GM23338 (cell line): ENCODE results near the gene ALOX5AP. TPM values are rescaled to one million over a fixed set of nuclear protein-coding genes. Genes with fewer than 3 reads are reported as not detected.

ENCODE experiments used
- ATAC-seq: fragments of 200-7000 bp; cut with Tn5 transposase; 3 replicates; pipeline ENCODE4 v1.9.1; 2020
- DNase-seq: peaks from one replicate; pipeline ENCODE4 v3.0.0-alpha.2; 2015; ENCODE audit warnings: low spot score
- H2AFZ ChIP-seq: fragments of 200-600 bp; sonication (generic); 2 replicates; pipeline ENCODE4 v1.8.0; 2016; ENCODE audit warnings: antibody characterized with exemption, mild to moderate bottlenecking, moderate library complexity
- H3F3A ChIP-seq: fragments of 200-600 bp; sonication (generic); replicated peaks from 2 replicates; pipeline ENCODE4 v1.8.0; 2017; ENCODE audit warnings: antibody characterized with exemption, mixed run types, low read depth
- H3K27ac ChIP-seq: fragments of 200-600 bp; sonication (generic); 2 replicates; pipeline ENCODE4 v1.6.1; 2016; ENCODE audit warnings: low read depth
- H3K27me3 ChIP-seq: fragments of 200-600 bp; sonication (generic); 2 replicates; pipeline ENCODE4 v1.8.0; 2016; ENCODE audit warnings: mild to moderate bottlenecking, mixed run types, moderate library complexity; ENCODE audit not compliant: insufficient read depth
- H3K36me3 ChIP-seq: fragments of 200-600 bp; sonication (generic); 2 replicates; pipeline ENCODE4 v1.8.0; 2016; ENCODE audit warnings: mild to moderate bottlenecking; ENCODE audit not compliant: insufficient read depth
- H3K4me1 ChIP-seq: fragments of 200-600 bp; sonication (generic); 2 replicates; pipeline ENCODE4 v1.8.0; 2016; ENCODE audit warnings: mild to moderate bottlenecking, moderate library complexity; ENCODE audit not compliant: insufficient read depth
- H3K4me2 ChIP-seq: fragments of 200-600 bp; sonication (generic); 2 replicates; pipeline ENCODE4 v1.7.1; 2017; ENCODE audit warnings: mixed run types
- H3K4me3 ChIP-seq: fragments of 200-600 bp; sonication (generic); 2 replicates; pipeline ENCODE4 v1.6.1; 2016; ENCODE audit warnings: mixed run types
- H3K79me2 ChIP-seq: fragments of 200-600 bp; sonication (generic); replicated peaks from 2 replicates; pipeline ENCODE4 v1.8.0; 2017; ENCODE audit warnings: mild to moderate bottlenecking; ENCODE audit not compliant: insufficient read depth
- H3K9me2 ChIP-seq: fragments of 200-600 bp; sonication (generic); 2 replicates; pipeline ENCODE4 v1.8.0; 2017; ENCODE audit not compliant: insufficient read depth
- H4K20me1 ChIP-seq: fragments of 200-600 bp; sonication (generic); replicated peaks from 2 replicates; pipeline ENCODE4 v1.8.0; 2017; ENCODE audit warnings: mild to moderate bottlenecking; ENCODE audit not compliant: insufficient read depth
- H3K27ac Mint-ChIP-seq: 2 replicates; pipeline ENCODE4 v1.8.0; 2020; ENCODE audit warnings: inconsistent platforms, mild to moderate bottlenecking, moderate library complexity, mixed read lengths
- H3K27me3 Mint-ChIP-seq: 3 replicates; pipeline ENCODE4 v1.8.0; 2022; ENCODE audit warnings: low read depth, mild to moderate bottlenecking, moderate library complexity, mixed read lengths, inconsistent platforms; ENCODE audit not compliant: insufficient read depth, poor library complexity
- H3K36me3 Mint-ChIP-seq: 3 replicates; pipeline ENCODE4 v1.8.0; 2021; ENCODE audit warnings: low read depth, mild to moderate bottlenecking, inconsistent platforms, moderate library complexity, mixed read lengths
- H3K4me1 Mint-ChIP-seq: 3 replicates; pipeline ENCODE4 v1.8.0; 2020; ENCODE audit warnings: mild to moderate bottlenecking, inconsistent platforms, mixed read lengths
- H3K4me3 Mint-ChIP-seq: 3 replicates; pipeline ENCODE4 v1.8.0; 2021; ENCODE audit warnings: moderate library complexity, mild to moderate bottlenecking, inconsistent platforms, mixed read lengths
- H3K9me3 Mint-ChIP-seq: 3 replicates; pipeline ENCODE4 v1.8.0; 2020; ENCODE audit warnings: moderate library complexity, mild to moderate bottlenecking, inconsistent platforms, mixed read lengths
- CREB1 ChIP-seq: fragments of 250-450 bp; sonication (Bioruptor Pico); IDR thresholded peaks from 2 replicates; pipeline ENCODE4 v1.5.0; 2020; ENCODE audit warnings: low read depth, mild to moderate bottlenecking, moderate library complexity
- EZH2 ChIP-seq: fragments of 200-600 bp; sonication (generic); IDR thresholded peaks from one replicate; pipeline ENCODE4 v1.8.0; 2017; ENCODE audit warnings: antibody characterized with exemption, mild to moderate bottlenecking, low read depth; ENCODE audit not compliant: unreplicated experiment
- EZH2phosphoT487 ChIP-seq: fragments of 200-600 bp; sonication (generic); IDR thresholded peaks from one replicate; pipeline ENCODE4 v1.8.1; 2018; ENCODE audit warnings: antibody characterized with exemption; ENCODE audit not compliant: unreplicated experiment
- JUNB ChIP-seq: IDR thresholded peaks from one replicate; pipeline ENCODE4 v1.6.1; 2016; ENCODE audit warnings: antibody characterized with exemption; ENCODE audit not compliant: unreplicated experiment
- NANOG ChIP-seq: IDR thresholded peaks from 2 replicates; pipeline ENCODE4 v1.6.1; 2016; ENCODE audit warnings: antibody characterized with exemption, borderline replicate concordance
- POLR2AphosphoS5 ChIP-seq: IDR thresholded peaks from 2 replicates; pipeline ENCODE4 v1.6.1; 2016; ENCODE audit warnings: antibody characterized with exemption, low read depth
- STAT1 ChIP-seq: IDR thresholded peaks from one replicate; pipeline ENCODE4 v1.6.1; 2016; ENCODE audit warnings: antibody characterized with exemption; ENCODE audit not compliant: unreplicated experiment
- ZNF114 ChIP-seq: fragments of 250-450 bp; sonication (Bioruptor Pico); IDR thresholded peaks from 2 replicates; pipeline ENCODE4 v1.5.0; 2020; ENCODE audit warnings: mild to moderate bottlenecking, moderate library complexity
- ZNF331 ChIP-seq: fragments of 250-450 bp; sonication (Bioruptor Pico); IDR thresholded peaks from 2 replicates; pipeline ENCODE4 v1.5.0; 2020; ENCODE audit warnings: low read depth, mild to moderate bottlenecking, moderate library complexity
- polyA plus RNA-seq: library from polyadenylated mRNA; unstranded; fragments of >200 nt; fragmentation: Nextera tagmentation; extraction: Ambion mirVana; gene quantifications from 2 replicates; pipeline ENCODE4 v1.2.1, GENCODE V29; 2016
- total RNA-seq: library from RNA; depleted of rRNA; stranded (reverse); fragments of >200 nt; shearing (Covaris generic); gene quantifications from 2 replicates; pipeline ENCODE4 v1.2.3, GENCODE V29; 2014
- TF ChIP-seq, protein P1 (sequence below): IDR thresholded peaks from 2 replicates; pipeline ENCODE4 v1.6.1; 2016; ENCODE audit warnings: antibody characterized with exemption
- TF ChIP-seq, protein P2 (sequence below): IDR thresholded peaks from one replicate; pipeline ENCODE4 v1.6.1; 2018; ENCODE audit warnings: antibody characterized with exemption; ENCODE audit not compliant: unreplicated experiment
- TF ChIP-seq, protein P3 (sequence below): fragments of 250-450 bp; sonication (Bioruptor Pico); IDR thresholded peaks from 2 replicates; pipeline ENCODE4 v1.5.0; 2020; ENCODE audit warnings: mild to moderate bottlenecking, moderate library complexity
- TF ChIP-seq, protein P4 (sequence below), 2 experiments: fragments of 200-600 bp in 1 of 2; sonication (generic) in 1 of 2; conservative IDR thresholded peaks; 2 replicates each; pipeline versions ENCODE4 v1.5.1 to v1.6.1; 2016 to 2017; ENCODE audit warnings: antibody characterized with exemption in 2 of 2, low read depth in 2 of 2, mild to moderate bottlenecking in 2 of 2, moderate library complexity in 1 of 2

ALOX5AP gene
- total and polyA plus RNA-seq, 2 experiments from 2014 or later = 0.23 TPM; not detected in 1

DNA sequence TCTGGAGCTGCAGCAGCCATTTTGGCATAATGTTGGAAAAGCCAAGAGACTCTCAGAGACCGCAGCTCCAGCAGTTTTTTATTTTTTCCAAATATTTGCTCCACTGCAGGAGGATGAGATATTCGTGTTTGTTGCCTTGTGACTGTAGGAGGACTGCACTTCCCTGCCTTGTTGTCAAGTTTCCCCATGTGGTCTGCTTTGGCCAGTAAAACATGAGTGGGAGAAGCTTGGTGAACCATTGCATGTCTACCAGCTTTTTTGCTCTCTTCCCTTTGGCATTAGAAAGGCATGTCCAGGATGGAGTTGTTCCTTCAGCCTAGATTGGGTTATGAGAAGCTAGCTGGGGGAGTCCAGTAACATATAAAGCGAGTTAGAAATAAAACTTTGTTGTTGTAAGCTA lies 47.7 kb upstream of the ALOX5AP start:
- Mint-ChIP-seq H3K36me3 (no peaks in the 10 kb centered on the region), H3K4me1 (peaks cover 2% of the 10 kb centered on the region; the same call in 2 of the 3 replicates), H3K9me3 (no peaks in the 10 kb centered on the region; the same call in 2 of the 3 replicates), H3K4me3 (no peak overlapping the region), H3K27me3 (no peaks in the 10 kb centered on the region), H3K27ac (no peak overlapping the region)
- 0 out of 2 replicates have a peak, but pooled peaks cover 4% of the 10 kb centered on the region for H3K9me2 ChIP-seq
- H3K27ac ChIP-seq = no peak overlapping the region
- H2AFZ ChIP-seq = no peak overlapping the region
- no peaks in the 10 kb centered on the region for H4K20me1 ChIP-seq
- no peaks in the 10 kb centered on the region for H3F3A ChIP-seq
- H3K36me3 ChIP-seq = no peaks in the 10 kb centered on the region
- H3K27me3 ChIP-seq = no peaks in the 10 kb centered on the region
- no peaks in the 10 kb centered on the region for H3K4me1 ChIP-seq
- TF ChIP-seq CREB1 = no peak
- TF ChIP-seq STAT1 = no peak
- TF ChIP-seq JUNB = no peak
- TF ChIP-seq, protein P1, sequence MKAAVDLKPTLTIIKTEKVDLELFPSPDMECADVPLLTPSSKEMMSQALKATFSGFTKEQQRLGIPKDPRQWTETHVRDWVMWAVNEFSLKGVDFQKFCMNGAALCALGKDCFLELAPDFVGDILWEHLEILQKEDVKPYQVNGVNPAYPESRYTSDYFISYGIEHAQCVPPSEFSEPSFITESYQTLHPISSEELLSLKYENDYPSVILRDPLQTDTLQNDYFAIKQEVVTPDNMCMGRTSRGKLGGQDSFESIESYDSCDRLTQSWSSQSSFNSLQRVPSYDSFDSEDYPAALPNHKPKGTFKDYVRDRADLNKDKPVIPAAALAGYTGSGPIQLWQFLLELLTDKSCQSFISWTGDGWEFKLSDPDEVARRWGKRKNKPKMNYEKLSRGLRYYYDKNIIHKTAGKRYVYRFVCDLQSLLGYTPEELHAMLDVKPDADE = no peak
- TF ChIP-seq NANOG = no peak
- no peak for TF ChIP-seq EZH2
- TF ChIP-seq POLR2AphosphoS5 = no peak
- no peak for TF ChIP-seq EZH2phosphoT487
- TF ChIP-seq, protein P2, sequence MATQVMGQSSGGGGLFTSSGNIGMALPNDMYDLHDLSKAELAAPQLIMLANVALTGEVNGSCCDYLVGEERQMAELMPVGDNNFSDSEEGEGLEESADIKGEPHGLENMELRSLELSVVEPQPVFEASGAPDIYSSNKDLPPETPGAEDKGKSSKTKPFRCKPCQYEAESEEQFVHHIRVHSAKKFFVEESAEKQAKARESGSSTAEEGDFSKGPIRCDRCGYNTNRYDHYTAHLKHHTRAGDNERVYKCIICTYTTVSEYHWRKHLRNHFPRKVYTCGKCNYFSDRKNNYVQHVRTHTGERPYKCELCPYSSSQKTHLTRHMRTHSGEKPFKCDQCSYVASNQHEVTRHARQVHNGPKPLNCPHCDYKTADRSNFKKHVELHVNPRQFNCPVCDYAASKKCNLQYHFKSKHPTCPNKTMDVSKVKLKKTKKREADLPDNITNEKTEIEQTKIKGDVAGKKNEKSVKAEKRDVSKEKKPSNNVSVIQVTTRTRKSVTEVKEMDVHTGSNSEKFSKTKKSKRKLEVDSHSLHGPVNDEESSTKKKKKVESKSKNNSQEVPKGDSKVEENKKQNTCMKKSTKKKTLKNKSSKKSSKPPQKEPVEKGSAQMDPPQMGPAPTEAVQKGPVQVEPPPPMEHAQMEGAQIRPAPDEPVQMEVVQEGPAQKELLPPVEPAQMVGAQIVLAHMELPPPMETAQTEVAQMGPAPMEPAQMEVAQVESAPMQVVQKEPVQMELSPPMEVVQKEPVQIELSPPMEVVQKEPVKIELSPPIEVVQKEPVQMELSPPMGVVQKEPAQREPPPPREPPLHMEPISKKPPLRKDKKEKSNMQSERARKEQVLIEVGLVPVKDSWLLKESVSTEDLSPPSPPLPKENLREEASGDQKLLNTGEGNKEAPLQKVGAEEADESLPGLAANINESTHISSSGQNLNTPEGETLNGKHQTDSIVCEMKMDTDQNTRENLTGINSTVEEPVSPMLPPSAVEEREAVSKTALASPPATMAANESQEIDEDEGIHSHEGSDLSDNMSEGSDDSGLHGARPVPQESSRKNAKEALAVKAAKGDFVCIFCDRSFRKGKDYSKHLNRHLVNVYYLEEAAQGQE = no peak
- TF ChIP-seq, protein P3, sequence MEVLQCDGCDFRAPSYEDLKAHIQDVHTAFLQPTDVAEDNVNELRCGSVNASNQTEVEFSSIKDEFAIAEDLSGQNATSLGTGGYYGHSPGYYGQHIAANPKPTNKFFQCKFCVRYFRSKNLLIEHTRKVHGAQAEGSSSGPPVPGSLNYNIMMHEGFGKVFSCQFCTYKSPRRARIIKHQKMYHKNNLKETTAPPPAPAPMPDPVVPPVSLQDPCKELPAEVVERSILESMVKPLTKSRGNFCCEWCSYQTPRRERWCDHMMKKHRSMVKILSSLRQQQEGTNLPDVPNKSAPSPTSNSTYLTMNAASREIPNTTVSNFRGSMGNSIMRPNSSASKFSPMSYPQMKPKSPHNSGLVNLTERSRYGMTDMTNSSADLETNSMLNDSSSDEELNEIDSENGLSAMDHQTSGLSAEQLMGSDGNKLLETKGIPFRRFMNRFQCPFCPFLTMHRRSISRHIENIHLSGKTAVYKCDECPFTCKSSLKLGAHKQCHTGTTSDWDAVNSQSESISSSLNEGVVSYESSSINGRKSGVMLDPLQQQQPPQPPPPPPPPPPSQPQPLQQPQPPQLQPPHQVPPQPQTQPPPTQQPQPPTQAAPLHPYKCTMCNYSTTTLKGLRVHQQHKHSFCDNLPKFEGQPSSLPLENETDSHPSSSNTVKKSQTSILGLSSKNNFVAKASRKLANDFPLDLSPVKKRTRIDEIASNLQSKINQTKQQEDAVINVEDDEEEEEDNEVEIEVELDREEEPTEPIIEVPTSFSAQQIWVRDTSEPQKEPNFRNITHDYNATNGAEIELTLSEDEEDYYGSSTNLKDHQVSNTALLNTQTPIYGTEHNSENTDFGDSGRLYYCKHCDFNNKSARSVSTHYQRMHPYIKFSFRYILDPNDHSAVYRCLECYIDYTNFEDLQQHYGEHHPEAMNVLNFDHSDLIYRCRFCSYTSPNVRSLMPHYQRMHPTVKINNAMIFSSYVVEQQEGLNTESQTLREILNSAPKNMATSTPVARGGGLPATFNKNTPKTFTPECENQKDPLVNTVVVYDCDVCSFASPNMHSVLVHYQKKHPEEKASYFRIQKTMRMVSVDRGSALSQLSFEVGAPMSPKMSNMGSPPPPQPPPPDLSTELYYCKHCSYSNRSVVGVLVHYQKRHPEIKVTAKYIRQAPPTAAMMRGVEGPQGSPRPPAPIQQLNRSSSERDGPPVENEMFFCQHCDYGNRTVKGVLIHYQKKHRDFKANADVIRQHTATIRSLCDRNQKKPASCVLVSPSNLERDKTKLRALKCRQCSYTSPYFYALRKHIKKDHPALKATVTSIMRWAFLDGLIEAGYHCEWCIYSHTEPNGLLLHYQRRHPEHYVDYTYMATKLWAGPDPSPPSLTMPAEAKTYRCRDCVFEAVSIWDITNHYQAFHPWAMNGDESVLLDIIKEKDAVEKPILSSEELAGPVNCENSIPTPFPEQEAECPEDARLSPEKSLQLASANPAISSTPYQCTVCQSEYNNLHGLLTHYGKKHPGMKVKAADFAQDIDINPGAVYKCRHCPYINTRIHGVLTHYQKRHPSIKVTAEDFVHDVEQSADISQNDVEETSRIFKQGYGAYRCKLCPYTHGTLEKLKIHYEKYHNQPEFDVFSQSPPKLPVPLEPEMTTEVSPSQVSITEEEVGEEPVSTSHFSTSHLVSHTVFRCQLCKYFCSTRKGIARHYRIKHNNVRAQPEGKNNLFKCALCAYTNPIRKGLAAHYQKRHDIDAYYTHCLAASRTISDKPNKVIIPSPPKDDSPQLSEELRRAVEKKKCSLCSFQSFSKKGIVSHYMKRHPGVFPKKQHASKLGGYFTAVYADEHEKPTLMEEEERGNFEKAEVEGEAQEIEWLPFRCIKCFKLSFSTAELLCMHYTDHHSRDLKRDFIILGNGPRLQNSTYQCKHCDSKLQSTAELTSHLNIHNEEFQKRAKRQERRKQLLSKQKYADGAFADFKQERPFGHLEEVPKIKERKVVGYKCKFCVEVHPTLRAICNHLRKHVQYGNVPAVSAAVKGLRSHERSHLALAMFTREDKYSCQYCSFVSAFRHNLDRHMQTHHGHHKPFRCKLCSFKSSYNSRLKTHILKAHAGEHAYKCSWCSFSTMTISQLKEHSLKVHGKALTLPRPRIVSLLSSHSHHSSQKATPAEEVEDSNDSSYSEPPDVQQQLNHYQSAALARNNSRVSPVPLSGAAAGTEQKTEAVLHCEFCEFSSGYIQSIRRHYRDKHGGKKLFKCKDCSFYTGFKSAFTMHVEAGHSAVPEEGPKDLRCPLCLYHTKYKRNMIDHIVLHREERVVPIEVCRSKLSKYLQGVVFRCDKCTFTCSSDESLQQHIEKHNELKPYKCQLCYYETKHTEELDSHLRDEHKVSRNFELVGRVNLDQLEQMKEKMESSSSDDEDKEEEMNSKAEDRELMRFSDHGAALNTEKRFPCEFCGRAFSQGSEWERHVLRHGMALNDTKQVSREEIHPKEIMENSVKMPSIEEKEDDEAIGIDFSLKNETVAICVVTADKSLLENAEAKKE (CRISPR knock-in tag) = no peak
- TF ChIP-seq, protein P4, sequence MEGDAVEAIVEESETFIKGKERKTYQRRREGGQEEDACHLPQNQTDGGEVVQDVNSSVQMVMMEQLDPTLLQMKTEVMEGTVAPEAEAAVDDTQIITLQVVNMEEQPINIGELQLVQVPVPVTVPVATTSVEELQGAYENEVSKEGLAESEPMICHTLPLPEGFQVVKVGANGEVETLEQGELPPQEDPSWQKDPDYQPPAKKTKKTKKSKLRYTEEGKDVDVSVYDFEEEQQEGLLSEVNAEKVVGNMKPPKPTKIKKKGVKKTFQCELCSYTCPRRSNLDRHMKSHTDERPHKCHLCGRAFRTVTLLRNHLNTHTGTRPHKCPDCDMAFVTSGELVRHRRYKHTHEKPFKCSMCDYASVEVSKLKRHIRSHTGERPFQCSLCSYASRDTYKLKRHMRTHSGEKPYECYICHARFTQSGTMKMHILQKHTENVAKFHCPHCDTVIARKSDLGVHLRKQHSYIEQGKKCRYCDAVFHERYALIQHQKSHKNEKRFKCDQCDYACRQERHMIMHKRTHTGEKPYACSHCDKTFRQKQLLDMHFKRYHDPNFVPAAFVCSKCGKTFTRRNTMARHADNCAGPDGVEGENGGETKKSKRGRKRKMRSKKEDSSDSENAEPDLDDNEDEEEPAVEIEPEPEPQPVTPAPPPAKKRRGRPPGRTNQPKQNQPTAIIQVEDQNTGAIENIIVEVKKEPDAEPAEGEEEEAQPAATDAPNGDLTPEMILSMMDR (conservative IDR thresholded peaks at IDR 0.05; ENCODE audit: low read depth in 2 of 2) = no peak
- TF ChIP-seq ZNF114 = no peak
- TF ChIP-seq ZNF331 (CRISPR knock-in tag) = no peak
- H3K79me2 ChIP-seq = no peaks in the 10 kb centered on the region
- no peak for ATAC-seq
- H3K4me2 ChIP-seq = no peak overlapping the region
- no peak for DNase-seq
- H3K4me3 ChIP-seq = no peak overlapping the region
